Testis (tissue), 2 donors: Measurements from ENCODE around the gene SYT12.

Experiments used
- POLR2A ChIP-seq: fragments of 450-650 bp; IDR thresholded peaks from one replicate; pipeline ENCODE4 v1.6.1; 2017; ENCODE audit warnings: antibody characterized with exemption, mild to moderate bottlenecking, moderate library complexity
- TF ChIP-seq, protein P1 (sequence below), 3 experiments: fragments of 450-650 bp in 2 of 3; fragments of 200-600 bp in 1 of 3; sonication (generic) in 1 of 3; IDR thresholded peaks; one replicate each; pipeline ENCODE4 v1.5.1; 2016 to 2019; ENCODE audit warnings: antibody characterized with exemption in 3 of 3, mild to moderate bottlenecking in 2 of 3, moderate library complexity in 1 of 3

DNA sequence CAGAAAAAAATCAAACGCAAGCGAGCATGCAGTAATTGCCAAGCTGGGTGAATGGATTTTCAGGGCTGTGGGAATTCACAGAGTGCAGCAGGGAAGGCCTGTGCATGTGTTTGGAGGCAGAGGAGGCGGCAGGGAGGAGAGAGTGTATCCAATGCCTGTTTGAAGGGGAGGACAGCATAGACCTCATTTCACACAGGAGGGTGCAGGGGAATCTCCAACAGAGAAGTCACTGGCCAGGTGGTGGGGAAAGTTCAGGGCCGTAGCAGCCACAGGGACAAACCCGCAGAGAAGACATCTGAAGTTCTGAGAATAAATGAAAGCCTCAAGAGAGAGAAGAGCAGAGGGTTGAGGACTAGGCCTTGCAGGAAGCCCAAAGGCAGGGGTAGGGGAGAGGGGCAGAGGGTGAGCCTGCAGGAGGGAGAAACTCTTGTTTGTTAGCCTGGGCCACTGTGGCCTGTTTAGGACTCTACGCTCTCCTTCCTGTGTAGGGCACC is 76.9 kb downstream of the SYT12 start:
- TF ChIP-seq, protein P1, sequence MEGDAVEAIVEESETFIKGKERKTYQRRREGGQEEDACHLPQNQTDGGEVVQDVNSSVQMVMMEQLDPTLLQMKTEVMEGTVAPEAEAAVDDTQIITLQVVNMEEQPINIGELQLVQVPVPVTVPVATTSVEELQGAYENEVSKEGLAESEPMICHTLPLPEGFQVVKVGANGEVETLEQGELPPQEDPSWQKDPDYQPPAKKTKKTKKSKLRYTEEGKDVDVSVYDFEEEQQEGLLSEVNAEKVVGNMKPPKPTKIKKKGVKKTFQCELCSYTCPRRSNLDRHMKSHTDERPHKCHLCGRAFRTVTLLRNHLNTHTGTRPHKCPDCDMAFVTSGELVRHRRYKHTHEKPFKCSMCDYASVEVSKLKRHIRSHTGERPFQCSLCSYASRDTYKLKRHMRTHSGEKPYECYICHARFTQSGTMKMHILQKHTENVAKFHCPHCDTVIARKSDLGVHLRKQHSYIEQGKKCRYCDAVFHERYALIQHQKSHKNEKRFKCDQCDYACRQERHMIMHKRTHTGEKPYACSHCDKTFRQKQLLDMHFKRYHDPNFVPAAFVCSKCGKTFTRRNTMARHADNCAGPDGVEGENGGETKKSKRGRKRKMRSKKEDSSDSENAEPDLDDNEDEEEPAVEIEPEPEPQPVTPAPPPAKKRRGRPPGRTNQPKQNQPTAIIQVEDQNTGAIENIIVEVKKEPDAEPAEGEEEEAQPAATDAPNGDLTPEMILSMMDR (IDR thresholded peaks at IDR 0.05): no peak
- no peak for TF ChIP-seq POLR2A
